A673 (cell line): ENCODE results near the gene TTC39B.

Experiments used
- CTCF ChIP-seq: fragments of 300-800, 200-600 bp; sonication (generic); conservative IDR thresholded peaks from 2 replicates; pipeline ENCODE4 v1.5.1; 2017; ENCODE audit warnings: low read depth, mild to moderate bottlenecking, antibody characterized with exemption, low read length, moderate library complexity, mixed read lengths
- EZH2 ChIP-seq: fragments of 200-600 bp; sonication (generic); IDR thresholded peaks from 2 replicates; pipeline ENCODE4 v1.6.1; 2017; ENCODE audit warnings: borderline replicate concordance, low read depth, mild to moderate bottlenecking, mixed read lengths, antibody characterized with exemption, low read length; ENCODE audit not compliant: poor library complexity, severe bottlenecking

GRCh38 chr9:15238646-15239045, 68.4 kb downstream of the TTC39B start:
- TF ChIP-seq CTCF: no peak
- TF ChIP-seq EZH2: no peak
